GM23248 (cell line): Measurements from ENCODE around the gene ARHGAP19. TPM values are rescaled to one million over a fixed set of nuclear protein-coding genes. Genes with fewer than 3 reads are reported as not detected.

ENCODE experiments used
- DNase-seq: peaks from one replicate; pipeline ENCODE4 v3.0.0-alpha.2; 2015
- H2AFZ ChIP-seq: fragments of 200-600 bp; sonication (generic); 2 replicates; pipeline ENCODE4 v1.6.1; 2016; ENCODE audit warnings: antibody characterized with exemption
- H3F3A ChIP-seq: fragments of 200-600 bp; sonication (generic); 2 replicates; pipeline ENCODE4 v1.6.1; 2016; ENCODE audit warnings: mild to moderate bottlenecking, antibody characterized with exemption, mixed run types; ENCODE audit not compliant: insufficient read depth
- H3K27ac ChIP-seq: fragments of 200-600 bp; sonication (generic); 2 replicates; pipeline ENCODE4 v1.5.1; 2016; ENCODE audit warnings: mild to moderate bottlenecking
- H3K27me3 ChIP-seq: fragments of 200-600 bp; sonication (generic); replicated peaks from 2 replicates; pipeline ENCODE4 v1.6.1; 2016; ENCODE audit warnings: mild to moderate bottlenecking; ENCODE audit not compliant: insufficient read depth
- H3K36me3 ChIP-seq: fragments of 200-600 bp; sonication (generic); 2 replicates; pipeline ENCODE4 v1.6.1; 2016; ENCODE audit warnings: low read depth, mild to moderate bottlenecking
- H3K4me1 ChIP-seq: fragments of 200-600 bp; sonication (generic); 2 replicates; pipeline ENCODE4 v1.6.1; 2016; ENCODE audit warnings: mild to moderate bottlenecking; ENCODE audit not compliant: insufficient read depth
- H3K4me2 ChIP-seq: fragments of 200-600 bp; sonication (generic); one replicate; pipeline ENCODE4 v1.6.1; 2016; ENCODE audit warnings: mild to moderate bottlenecking; ENCODE audit not compliant: unreplicated experiment
- H3K4me3 ChIP-seq: fragments of 200-600 bp; sonication (generic); 2 replicates; pipeline ENCODE4 v1.5.1; 2016; ENCODE audit warnings: mild to moderate bottlenecking
- H3K79me2 ChIP-seq: fragments of 200-600 bp; sonication (generic); 2 replicates; pipeline ENCODE4 v1.6.1; 2016; ENCODE audit warnings: mild to moderate bottlenecking; ENCODE audit not compliant: insufficient read depth
- H3K9ac ChIP-seq: fragments of 200-600 bp; sonication (generic); 2 replicates; pipeline ENCODE4 v1.6.1; 2016; ENCODE audit warnings: mild to moderate bottlenecking
- H3K9me2 ChIP-seq: fragments of 200-600 bp; sonication (generic); 2 replicates; pipeline ENCODE4 v1.6.1; 2016; ENCODE audit warnings: mixed run types, mild to moderate bottlenecking, moderate library complexity; ENCODE audit not compliant: insufficient read depth
- H3K9me3 ChIP-seq: fragments of 200-600 bp; sonication (generic); one replicate; pipeline ENCODE4 v1.6.1; 2017; ENCODE audit warnings: low read depth
- H4K20me1 ChIP-seq: fragments of 200-600 bp; sonication (generic); 2 replicates; pipeline ENCODE4 v1.6.0; 2016; ENCODE audit not compliant: insufficient read depth
- EZH2 ChIP-seq: fragments of 200-600 bp; sonication (generic); IDR thresholded peaks from 2 replicates; pipeline ENCODE4 v1.6.1; 2018; ENCODE audit warnings: antibody characterized with exemption, mild to moderate bottlenecking; ENCODE audit not compliant: insufficient read depth, poor library complexity, severe bottlenecking
- EZH2phosphoT487 ChIP-seq: fragments of 200-600 bp; sonication (generic); IDR thresholded peaks from 2 replicates; pipeline ENCODE4 v1.6.1; 2018; ENCODE audit warnings: antibody characterized with exemption, moderate library complexity, mild to moderate bottlenecking, low read depth; ENCODE audit not compliant: insufficient read depth
- WGBS, 2 experiments: methylation state at CpG; one replicate each; pipeline ENCODE4 v1.1.6; 2015 to 2017; ENCODE audit warnings: low lambda C conversion rate in 2 of 2, low coverage in 1 of 2; ENCODE audit errors: missing lambda C conversion rate in 2 of 2; 5-methylcytosine and 5-hydroxymethylcytosine counted together
- in situ Hi-C: fragments of 300-500 bp; cut with MboI; formaldehyde crosslinking; loops from 2 replicates; pipeline ENCODE4 v1.15.0; 2020
- polyA plus RNA-seq: library from polyadenylated mRNA; unstranded; fragments of >200 nt; fragmentation: Nextera tagmentation; extraction: Ambion mirVana; gene quantifications from 2 replicates; pipeline ENCODE4 v1.2.1, GENCODE V29; 2016
- small RNA-seq: library from RNA; depleted of rRNA; stranded (forward); fragments of <200 nt; gene quantifications from one replicate; pipeline ENCODE3, GENCODE V24; 2014; ENCODE audit warnings: low read depth, low replicate concordance
- total RNA-seq: library from RNA; depleted of rRNA; stranded (reverse); fragments of >200 nt; shearing (Covaris generic); gene quantifications from 2 replicates; pipeline ENCODE4 v1.2.3, GENCODE V29; 2014; rRNA removed

ARHGAP19 gene
- total and polyA plus RNA-seq, 2 experiments from 2014 or later: 1.9 to 5.0 TPM

DNA sequence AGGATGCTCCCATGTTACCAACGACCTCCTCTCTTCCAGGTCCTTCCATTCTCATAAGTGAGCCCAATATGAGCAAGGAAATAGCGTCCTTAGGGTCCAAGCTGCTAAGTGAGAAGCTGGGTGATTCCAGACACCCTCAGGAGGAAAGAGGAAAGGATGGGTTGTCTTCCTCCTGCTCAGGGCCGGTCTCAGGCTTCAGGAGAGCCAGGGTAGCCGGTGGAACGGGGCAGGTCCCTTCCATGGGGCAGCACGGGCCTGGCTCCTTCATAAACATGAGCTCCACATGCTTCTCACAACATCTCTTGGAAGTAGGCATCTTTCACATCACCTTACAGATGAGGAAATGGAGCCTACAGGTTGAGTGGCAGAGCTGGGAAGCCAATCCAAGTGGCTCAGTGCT lies 119.4 kb downstream of the ARHGAP19 start:
- in situ Hi-C loops: no loop called here
- Histone ChIP-seq H3F3A (no peaks in the 10 kb centered on the region), H3K27me3 (peaks cover 10% of the 10 kb centered on the region), H3K4me1 (no peaks in the 10 kb centered on the region), H3K4me3 (no peak overlapping the region), H3K9me2 (no peaks in the 10 kb centered on the region), H3K9ac (no peak overlapping the region), H3K27ac (no peak overlapping the region), H4K20me1 (no peaks in the 10 kb centered on the region), H3K79me2 (no peaks in the 10 kb centered on the region), H3K9me3 (no peaks in the 10 kb centered on the region), H2AFZ (no peak overlapping the region), H3K4me2 (no peak overlapping the region), H3K36me3 (no peaks in the 10 kb centered on the region)
- WGBS, 2 experiments: 42 to 48% methylated on average over 5 to 6 of the region's 6 CpGs
- no peak for TF ChIP-seq EZH2
- TF ChIP-seq EZH2phosphoT487: no peak
- no peak for DNase-seq

Small RNAs within 50 kb of the gene (small RNA-seq; reads per million reads assigned to genes)
- gene RF00017: not detected

Other genes starting within 250 kb of the ARHGAP19 start
- gene SLIT1, start 106.7 kb downstream of the ARHGAP19 start, total RNA-seq: not detected in 2 replicates
- gene SLIT1, start 106.7 kb downstream of the ARHGAP19 start, polyA plus RNA-seq: 0.04 TPM in 1 of 2 replicates, not detected in the other
- 1.6 and 1.8 TPM in 2 replicates for gene FRAT1, start 26.6 kb upstream of the ARHGAP19 start, total RNA-seq
- gene FRAT1, start 26.6 kb upstream of the ARHGAP19 start, polyA plus RNA-seq: 0.44 and 0.75 TPM in 2 replicates
- 10.3 and 16.3 TPM in 2 replicates for gene FRAT2, start 42.1 kb upstream of the ARHGAP19 start, total RNA-seq
- 1.6 and 2.8 TPM in 2 replicates for gene FRAT2, start 42.1 kb upstream of the ARHGAP19 start, polyA plus RNA-seq
- gene RRP12, start 108.7 kb upstream of the ARHGAP19 start, total RNA-seq: 17.1 and 17.7 TPM in 2 replicates
- gene RRP12, start 108.7 kb upstream of the ARHGAP19 start, polyA plus RNA-seq: 17.5 and 17.6 TPM in 2 replicates
- gene PGAM1, start 133.6 kb upstream of the ARHGAP19 start, total RNA-seq: 1,144 and 1,237 TPM in 2 replicates
- gene PGAM1, start 133.6 kb upstream of the ARHGAP19 start, polyA plus RNA-seq: 879 and 921 TPM in 2 replicates
- 22.1 and 46.8 TPM in 2 replicates for gene EXOSC1, start 153.4 kb upstream of the ARHGAP19 start, total RNA-seq
- gene EXOSC1, start 153.4 kb upstream of the ARHGAP19 start, polyA plus RNA-seq: 54.7 and 56.6 TPM in 2 replicates
- 64.1 and 69.1 TPM in 2 replicates for gene ZDHHC16, start 153.5 kb upstream of the ARHGAP19 start, total RNA-seq
- gene ZDHHC16, start 153.5 kb upstream of the ARHGAP19 start, polyA plus RNA-seq: 68.2 and 70.1 TPM in 2 replicates
- gene MMS19, start 205.8 kb upstream of the ARHGAP19 start, total RNA-seq: 89.7 and 116 TPM in 2 replicates
- 40.0 and 40.6 TPM in 2 replicates for gene MMS19, start 205.8 kb upstream of the ARHGAP19 start, polyA plus RNA-seq
- 16.2 and 20.8 TPM in 2 replicates for gene UBTD1, start 206.3 kb upstream of the ARHGAP19 start, total RNA-seq
- 27.2 and 29.8 TPM in 2 replicates for gene UBTD1, start 206.3 kb upstream of the ARHGAP19 start, polyA plus RNA-seq